Activated CD4-positive, alpha-beta T cell treated with anti-CD3 and anti-CD28 coated beads for 24 hours (primary cell): ENCODE results near the gene ARL4C.

Experiments used
- DNase-seq, 2 donors: peaks; one replicate each; pipeline ENCODE4 v3.0.0-alpha.2; 2020; ENCODE audit warnings: low read depth in 2 of 2

The ARL4C gene, protein sequence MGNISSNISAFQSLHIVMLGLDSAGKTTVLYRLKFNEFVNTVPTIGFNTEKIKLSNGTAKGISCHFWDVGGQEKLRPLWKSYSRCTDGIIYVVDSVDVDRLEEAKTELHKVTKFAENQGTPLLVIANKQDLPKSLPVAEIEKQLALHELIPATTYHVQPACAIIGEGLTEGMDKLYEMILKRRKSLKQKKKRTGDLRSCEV

DNA sequence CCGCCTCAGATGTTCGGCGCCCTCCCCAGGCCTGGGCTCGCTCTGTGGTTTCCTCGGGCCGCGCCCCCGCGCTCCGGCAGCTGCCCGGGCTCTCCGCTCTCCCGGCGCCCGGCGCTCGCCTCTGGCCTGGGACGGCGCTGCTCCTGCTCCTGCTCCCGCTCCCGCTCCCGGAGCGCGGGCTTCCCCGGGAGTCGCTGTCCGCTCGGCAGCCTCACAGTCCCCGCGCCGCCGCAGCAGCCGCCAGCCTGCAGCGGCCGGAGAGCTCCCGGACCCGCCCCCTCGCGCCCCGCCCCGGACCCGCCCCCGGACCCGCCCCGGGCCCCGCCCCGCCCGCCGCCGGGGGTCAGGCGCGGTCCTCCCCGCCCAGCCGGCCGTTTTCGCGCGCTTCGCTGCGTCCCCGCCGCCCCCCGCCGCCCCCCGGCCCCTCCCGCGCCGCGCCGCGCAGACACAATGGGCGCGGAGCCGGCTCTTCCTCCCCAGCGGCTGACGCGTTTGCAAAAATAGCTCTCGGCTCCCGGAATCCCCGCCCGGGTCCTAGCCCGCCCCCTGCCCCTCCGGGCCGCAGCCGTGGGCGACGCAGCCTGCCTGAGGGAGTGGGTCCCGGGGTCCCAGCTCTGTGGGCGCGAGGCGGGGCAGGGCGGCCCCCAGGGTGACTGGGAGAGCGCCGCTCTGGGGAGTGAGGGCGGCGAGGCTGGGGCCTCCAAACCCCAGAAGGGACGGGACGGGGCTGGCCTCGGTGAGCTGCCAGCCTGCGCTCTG, at the start of gene ARL4C:
ARL4C (minus strand) TSS at position 247 of the 759 bp plus-strand sequence. CDS start 495 bp downstream, outside the sequence.
- DNase-seq = peak in 1 of 2 donors; percentile 31

DNA sequence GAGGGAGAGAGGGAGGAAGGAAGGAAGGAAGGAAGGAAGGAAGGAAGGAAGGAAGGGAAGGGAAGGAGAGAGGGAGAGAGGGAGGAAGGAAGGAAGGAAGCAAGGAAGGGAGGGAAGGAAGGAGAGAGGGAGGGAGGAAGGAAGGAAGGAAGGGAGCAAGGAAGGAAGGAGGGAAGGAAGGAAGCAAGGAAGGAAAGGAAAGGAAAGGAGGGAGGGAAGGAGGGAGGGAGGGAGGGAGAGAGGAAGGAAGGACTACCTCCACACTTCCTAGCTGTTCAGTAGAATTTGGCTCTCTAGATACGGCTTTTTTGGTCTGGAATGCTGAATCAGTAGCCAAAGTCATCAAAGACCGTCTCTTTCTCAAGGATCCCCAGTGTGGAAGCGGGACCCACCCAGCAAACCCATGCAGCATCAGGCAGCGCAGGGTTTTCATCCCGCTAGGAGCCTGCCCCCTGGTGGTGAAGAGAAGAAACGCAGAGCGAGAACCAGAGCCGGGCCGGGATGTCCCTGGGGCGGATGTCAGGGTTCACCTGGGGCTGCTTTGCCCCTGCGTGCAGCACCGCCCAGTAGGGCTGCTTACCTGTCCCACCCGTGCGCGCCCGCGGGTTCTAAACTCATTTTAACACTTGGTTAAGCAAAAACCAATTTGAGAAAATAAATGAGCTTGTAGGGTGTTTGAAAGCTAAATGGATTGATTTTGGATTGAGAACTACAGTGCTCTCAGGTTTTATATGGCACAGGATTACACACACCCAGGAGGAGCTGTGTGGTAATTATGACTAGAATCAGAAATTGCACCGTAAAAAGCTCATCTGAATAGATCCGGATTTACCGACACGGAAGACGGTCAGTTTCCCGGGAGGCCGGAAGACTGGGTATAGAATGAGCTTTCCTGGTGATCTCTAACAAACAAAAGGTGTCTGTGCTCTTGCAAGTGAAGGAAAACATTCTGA, 48.1 kb upstream of the ARL4C start:
- DNase-seq = peak; percentile 66 to 72

DNA sequence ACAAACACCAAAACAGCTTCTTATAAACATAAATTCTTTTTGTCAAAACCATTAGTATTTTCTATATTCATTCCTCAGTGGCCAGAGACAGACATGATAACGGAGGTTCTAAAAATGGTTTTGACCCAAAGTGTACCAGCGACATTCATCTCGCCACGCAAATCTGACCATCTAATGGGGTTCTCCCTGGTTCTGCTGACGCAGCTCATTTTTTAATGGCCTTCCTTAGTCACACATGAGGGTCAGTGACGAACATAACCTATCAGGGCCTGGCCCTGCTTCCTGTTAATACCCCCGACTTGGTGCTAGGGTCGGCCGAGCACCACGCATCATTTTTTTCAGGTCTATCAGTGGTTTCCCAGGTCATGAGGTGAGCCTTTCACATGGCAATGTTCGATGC, 45.9 kb upstream of the ARL4C start:
- no peak for DNase-seq

DNA sequence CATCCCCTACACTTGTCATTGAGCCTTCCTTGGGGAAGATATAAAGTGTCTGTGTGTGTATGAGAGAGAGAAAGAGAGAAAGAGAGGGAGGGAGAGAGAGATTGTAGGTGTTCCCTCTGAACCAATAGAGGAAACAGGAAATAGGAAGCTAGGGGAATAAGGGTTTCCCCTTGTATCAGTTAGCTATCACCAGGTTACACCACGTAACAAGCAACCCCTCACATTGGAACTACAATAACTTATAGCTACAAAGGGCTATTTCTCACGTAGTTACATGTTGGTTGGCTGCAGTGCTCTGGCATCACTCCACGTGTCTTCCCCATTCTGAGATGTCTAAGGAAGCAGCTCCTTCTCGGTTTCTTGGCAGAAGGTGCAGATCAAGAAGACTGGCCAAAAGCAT, 41.0 kb upstream of the ARL4C start:
- no peak for DNase-seq

DNA sequence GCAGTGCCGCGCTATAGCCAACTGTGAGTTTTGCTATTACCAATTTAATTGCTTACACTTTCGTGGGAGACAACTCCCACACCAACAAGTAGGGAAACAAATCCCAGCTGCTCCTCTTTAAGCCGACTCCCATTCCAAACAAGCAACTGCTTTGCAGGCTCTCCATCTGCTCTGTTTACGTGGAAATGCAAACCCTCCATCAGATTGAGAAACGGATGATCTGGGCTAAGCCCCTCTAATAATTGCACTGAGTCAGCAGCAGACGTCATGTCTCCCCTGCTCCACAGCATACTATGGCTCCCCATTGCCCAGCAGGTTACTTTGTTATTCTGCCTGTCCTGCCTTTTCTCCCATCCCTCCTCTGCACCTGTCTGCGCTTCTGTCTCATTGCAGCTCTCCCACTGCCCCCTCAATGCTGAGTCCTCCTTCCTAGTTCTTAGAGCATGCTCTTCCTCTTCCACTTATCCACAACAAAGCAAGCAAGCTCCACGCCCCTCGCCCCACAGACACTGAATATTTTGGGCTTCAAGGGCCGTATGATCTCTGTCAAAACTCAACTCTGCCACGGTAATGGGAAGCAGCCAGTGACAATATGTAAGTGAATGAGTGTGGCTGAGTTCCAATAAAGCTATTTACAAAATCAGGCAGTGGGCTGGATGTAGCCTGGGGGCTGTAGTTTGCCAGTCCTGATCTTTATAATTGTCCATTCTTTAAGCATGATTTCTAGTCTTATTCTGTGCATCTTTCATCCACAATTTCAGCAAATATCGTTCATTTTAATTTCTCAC, 39.5 kb upstream of the ARL4C start:
- DNase-seq = no peak

DNA sequence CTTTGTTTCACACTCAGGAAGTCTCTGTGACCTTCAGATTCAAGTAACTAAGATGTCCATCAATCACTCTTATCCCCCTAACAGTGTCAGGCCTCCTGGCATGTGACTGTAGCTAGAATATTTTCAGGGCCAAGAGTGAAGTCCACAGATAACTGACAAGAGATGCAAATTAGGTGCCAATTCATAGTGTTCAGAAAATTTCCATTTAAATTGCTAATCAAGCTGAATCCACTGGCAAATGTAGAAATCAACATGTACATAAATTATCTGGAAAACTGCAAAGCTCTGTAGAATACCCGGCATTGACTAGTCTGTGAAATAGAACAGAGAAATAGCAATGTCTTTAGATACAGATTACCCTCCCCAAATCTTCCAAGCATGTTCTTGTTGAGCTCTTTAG, 38.6 kb upstream of the ARL4C start:
- DNase-seq = no peak

DNA sequence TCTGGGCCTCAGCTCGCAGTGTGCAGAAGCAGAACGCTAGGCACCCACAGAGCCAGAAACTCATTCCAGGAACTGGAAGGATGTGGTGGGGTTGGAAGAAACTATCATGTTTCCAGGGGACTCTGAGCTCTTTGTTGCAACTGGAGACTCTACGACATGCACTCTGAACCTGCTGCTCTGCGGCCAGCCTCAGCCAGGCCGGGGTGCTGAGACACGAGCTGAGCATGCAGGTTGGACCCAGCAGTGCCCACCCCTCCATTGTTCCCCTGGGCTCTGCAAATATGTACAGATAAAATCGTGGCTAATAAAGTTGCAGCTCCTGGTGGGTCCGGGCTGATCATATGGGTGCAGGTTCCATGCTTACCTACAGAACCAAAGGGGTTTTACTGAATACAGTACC, 37.6 kb upstream of the ARL4C start:
- no peak for DNase-seq

DNA sequence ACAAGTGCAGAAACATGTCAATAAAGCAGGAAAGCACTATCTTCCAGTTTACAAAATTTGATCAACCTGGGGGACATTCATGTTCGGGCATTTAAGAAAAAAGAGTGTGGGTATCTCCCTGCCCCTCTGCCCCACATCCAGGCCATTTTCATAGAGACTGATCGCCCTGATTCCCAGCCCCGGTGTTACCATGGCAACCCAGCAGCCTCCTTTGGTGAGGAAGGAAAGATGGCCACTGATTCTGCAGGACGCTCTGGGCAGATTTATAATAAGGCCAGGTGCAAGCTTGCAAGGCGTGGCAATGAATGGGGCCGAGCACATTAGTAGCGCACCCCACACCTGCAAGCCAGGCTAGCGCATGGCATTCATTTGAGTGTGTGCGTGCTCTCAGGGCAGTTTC, 36.7 kb upstream of the ARL4C start:
- no peak for DNase-seq

DNA sequence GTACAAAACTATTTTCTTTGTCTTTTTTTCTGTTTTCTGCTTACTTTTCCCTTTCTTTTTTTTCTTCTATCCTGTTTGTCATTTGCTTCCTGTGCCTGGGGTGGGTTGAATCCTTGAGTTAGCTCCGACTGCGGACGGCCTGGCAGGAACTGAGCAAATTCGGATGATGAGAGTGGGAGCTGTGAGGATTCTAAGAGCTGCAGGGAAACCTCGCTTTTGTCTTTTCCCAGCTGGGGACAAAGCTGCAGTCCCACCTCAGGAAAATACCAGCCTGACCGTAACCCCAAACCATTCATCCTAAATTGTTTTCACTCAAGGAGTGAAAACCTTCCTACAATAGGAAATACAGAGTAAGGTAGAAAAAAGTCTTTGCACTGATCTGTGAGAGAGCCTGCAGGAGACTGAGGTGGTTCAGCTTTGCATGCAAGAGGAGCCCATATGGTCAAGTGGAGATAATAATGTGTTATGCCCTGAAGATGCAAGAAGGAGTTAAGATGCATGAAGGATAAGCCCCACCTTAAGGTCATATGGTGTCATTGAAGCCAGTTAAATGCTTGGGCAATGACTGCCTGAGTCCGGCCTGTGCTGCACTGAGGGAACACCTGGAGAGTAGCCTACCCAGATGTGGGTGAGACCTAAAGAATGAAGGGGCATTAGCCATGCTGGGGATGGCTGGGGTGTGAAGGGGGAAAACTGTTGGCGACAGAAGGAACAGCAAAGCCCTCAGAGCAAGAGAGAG, 31.7 kb upstream of the ARL4C start:
- DNase-seq = no peak

DNA sequence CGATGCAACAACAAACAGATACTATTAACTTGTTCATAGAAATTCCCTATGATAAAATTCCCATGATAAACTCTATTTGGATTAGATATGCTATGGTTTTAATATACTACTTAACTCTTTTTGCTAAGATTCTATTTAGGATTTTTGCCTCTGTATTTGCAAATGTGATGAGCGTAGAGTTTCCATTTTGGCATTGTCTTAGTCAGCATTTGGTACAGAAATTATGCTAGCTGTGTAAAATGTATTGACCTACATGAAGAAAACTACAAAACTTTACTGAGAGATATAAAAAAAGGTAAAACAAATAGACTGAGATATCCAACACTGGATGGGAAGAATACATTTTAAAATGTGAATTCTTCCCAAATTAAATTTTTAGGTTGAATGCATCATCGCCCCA, 29.8 kb upstream of the ARL4C start:
- no peak for DNase-seq

DNA sequence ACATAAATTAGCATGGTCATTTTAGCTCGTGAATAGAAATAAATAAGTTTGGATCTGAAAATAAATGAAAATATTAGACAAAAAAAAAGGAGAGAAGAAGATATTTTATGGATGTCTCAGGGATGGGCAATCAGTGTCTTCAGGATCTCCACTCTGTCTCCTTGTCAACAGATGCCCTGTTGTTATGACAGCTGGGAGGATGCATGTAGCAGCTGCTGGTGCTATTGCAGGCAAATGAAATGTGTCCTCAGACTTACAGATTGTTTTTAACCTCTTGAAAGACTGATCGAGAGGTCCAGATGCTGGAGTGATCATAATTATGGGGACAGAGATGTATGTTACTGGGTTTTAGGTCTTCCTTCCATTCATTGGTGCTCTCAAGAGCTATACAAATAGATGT, 24.7 kb upstream of the ARL4C start:
- no peak for DNase-seq

DNA sequence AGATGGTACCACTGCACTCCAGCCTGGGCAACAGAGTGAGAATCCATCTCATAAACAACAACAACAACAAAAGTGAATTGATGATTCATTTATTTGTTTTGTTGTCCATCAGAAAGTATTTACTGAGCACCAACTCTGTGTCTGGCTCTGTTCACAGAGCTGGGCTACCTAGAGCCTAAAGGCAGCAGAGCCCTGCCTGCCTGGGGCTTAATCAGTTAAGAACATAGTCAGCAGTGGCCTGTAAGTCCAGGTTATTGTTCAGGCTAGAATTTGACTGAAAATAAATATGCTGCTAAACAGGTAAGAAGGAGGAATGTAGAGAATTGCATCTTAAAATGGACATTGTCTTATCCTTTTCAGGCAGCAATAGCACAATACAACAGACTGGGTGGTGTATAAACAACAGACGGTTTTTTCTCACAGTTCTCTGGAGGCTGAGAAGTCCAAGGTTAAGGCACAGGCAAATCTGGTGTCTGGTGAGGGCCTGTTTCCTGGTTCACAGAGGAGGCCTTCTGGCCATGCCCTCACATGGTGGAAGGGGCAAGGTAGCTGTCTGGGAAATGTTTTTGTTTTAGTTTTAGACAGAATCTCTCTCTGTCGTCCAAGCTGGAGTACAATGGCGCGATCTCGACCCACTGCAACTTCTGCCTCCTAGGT, 22.2 kb upstream of the ARL4C start:
- DNase-seq = no peak

DNA sequence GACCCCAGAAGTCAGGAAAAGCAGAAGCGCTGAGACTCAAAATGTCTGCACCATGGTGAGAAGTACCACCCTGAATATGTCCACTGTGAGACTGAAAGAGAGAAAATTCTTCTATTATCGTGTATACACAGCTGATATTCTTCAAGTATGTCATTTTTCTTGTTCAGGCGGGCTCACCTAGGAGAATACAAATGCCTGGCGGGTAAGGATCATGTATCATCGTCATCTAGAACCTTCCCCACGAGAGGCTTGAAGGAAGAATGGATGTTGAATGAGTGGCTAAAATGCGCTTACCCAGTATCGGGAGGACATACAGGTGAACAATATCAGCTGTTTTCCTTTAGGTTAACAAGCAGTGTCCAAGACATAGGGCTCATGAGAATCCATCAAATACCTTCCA, 21.1 kb upstream of the ARL4C start:
- no peak for DNase-seq

DNA sequence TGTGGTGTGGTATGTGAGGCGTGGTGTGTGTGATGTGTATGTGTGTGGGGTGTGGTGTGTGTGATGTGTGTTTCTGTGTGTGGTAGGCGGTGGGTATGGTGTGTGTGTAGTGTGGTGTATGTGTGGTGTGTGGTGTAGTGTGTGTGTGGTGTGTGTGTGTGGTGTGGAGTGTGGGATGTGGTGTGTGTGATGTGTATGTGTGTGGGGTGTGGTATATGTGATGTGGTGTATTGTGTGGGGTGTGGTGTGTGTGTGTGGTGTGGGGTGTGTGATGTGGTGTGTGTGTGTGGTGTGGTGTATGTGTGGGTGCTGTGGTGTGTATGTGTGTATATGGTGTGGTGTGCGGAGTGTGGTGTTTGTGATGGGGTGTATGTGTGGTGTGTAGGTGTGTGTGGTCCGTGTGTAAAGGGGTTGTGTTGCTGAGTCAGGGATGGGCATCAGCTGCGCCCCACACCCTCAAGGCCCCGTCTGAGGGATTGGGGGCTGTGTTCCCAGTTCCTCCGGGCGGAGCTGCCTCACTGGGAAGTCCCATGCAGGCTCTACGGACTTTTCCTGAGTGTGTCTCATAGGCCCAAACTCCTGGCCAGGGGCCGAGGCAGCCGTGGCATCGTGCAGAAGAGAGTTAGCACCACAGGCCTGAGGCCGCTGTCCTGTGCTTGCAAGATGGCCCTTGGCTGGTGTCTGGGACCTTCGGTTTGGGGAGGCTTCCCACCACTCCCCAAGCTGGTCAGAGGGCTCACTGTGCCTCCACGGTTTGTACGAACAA, 18.2 kb upstream of the ARL4C start:
- DNase-seq = no peak

DNA sequence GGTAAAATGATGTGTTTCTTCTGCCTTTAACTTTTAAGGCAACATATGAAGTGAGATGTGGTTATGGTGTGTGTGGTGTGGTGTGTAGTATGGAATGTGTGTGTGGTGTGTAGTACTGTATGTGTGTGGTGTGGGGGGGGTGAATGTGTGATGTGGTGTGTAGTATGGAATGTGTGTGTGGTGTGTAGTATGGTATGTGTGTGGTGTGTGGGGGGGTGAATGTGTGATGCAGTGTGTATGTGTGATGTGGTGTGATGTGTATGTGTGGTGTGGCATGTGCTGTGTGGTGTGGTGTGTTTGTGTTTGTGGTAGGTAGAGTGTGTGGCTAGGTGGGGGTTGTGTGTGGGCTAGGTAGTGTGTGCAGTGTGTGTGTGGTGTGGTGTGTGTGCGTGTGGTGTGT, 17.2 kb upstream of the ARL4C start:
- DNase-seq = no peak

DNA sequence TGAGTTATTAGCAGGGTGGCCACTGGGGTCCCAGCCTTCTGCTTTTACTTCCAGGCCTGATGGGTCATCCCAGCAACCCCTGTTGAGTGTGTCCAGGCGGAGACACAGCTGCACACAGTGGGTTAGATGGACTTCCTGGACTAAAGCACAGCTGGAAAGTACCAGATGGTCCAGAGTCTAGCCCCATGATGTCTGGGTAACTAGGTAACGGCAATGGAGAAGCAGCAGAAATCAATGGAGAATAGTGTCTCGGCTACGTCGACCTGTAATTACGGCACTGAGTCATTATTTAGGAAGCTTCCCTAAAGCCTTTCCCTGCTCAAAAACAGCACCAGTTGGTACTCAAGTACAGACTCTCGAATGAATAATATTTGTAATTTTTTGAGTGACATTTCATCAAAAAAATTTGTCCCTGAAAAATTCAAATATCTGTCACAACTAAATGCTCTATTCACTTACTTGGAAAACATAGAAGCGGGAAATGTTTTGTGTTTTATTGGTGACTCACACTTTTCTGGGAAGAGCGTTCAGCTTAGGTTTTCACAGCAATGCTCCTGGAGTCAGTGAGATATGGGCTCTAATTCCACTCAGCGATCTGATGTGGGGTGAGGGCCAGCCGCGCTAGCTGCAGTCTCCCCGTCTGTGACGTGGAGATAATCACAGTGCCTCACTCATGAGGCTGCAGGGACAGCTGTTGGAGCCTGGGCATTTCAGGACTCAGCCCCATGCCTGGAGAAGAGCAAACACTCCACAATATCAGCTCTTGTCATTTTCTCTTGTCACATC, 16.2 kb upstream of the ARL4C start:
- DNase-seq = no peak

DNA sequence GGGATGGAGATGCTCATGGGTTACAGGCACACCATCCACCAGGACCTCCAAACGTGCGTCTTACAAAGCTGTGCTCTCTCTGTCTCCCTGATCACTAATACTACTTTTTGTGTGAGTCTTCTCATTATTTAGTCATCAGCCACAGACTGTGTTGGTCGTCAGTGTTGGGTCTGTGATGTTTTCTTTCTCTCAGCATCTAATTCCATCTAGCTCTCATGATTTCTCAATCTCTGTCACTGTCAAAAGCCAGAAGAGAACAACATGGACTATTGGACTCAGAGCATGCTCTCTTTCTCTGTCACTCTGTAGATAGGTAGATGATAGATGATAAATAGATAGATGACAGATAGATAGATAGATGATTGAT, 6.0 kb upstream of the ARL4C start:
- DNase-seq = no peak

DNA sequence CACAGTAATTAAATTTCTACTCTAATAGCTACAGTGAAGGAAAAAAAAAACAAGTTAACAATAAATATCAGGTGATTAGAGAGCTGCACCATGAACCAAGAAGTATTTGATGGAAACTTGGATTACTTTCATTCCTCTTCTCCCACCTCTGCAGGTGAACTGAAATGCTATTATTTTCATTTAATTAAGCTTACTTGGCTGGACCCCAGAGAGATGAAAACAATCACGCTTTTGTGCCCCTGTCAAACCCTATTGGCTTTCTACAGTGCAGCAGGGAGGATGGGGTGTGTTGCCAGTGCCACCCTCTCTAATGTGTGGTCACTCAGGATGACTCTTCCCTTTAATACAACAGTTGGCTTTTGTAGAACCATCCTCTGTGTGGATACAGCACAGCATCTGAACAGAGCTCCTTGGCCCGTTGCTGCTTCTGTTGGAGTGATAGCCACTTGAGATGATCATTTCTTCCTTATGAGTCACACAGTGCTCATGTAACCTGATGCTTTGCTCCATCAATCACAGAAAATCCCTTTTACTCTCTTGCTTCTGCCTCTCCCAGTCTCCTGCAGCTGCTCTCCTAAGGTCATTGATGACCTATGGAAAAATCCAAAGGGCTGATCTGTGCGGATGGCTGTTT, 5.5 kb upstream of the ARL4C start:
- no peak for DNase-seq
